Body of pancreas (tissue), 4 donors: ENCODE data around the gene ZNF138.
"Not testable (repeated sequence)": the region's sequence is repeated elsewhere in the genome, so short reads cannot be mapped to it uniquely, and the experiment has no call there.

ENCODE experiments used
- POLR2A ChIP-seq, 3 donors: fragments of 450-650 bp; IDR thresholded peaks; one replicate each; pipeline ENCODE4 v1.6.1; 2016; ENCODE audit warnings: antibody characterized with exemption in 3 of 3, mild to moderate bottlenecking in 2 of 3
- TF ChIP-seq, protein P1 (sequence below), 7 experiments: fragments of 450-650 bp in 4 of 7; fragments of 200-600 bp in 3 of 7; sonication (generic) in 3 of 7; IDR thresholded peaks; one replicate each; pipeline ENCODE4 v1.5.1; 2016 to 2019; ENCODE audit warnings: antibody characterized with exemption in 7 of 7

DNA sequence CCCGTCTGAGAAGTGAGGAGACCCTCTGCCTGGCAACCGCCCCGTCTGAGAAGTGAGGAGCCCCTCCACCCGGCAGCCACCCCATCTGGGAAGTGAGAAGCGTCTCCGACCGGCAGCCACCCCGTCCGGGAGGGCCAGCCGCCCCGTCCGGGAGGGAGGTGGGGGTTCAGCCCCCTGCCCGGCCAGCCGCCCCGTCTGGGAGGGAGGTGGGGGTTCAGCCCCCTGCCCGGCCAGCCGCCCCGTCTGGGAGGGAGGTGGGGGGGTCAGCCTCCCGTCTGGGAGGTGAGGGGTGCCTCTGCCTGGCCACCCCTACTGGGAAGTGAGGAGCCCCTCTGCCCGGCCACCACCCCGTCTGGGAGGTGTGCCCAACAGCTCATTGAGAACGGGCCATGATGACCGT, 9.4 kb upstream of the ZNF138 start:
- TF ChIP-seq, protein P1, sequence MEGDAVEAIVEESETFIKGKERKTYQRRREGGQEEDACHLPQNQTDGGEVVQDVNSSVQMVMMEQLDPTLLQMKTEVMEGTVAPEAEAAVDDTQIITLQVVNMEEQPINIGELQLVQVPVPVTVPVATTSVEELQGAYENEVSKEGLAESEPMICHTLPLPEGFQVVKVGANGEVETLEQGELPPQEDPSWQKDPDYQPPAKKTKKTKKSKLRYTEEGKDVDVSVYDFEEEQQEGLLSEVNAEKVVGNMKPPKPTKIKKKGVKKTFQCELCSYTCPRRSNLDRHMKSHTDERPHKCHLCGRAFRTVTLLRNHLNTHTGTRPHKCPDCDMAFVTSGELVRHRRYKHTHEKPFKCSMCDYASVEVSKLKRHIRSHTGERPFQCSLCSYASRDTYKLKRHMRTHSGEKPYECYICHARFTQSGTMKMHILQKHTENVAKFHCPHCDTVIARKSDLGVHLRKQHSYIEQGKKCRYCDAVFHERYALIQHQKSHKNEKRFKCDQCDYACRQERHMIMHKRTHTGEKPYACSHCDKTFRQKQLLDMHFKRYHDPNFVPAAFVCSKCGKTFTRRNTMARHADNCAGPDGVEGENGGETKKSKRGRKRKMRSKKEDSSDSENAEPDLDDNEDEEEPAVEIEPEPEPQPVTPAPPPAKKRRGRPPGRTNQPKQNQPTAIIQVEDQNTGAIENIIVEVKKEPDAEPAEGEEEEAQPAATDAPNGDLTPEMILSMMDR (IDR thresholded peaks at IDR 0.05) = not testable (repeated sequence)
- TF ChIP-seq POLR2A (IDR thresholded peaks at IDR 0.05) = not testable (repeated sequence)
